Breast epithelium (tissue), 4 donors: ENCODE data around the gene DNAL4. TPM values are rescaled to one million over a fixed set of nuclear protein-coding genes. Genes with fewer than 3 reads are reported as not detected.

ENCODE experiments used
- DNase-seq, 2 donors: peaks; one replicate each; pipeline ENCODE4 v3.0.0-alpha.2; 2019; ENCODE audit warnings: low spot score in 2 of 2
- H3K27ac ChIP-seq, 2 donors: fragments of 200-600 bp; sonication (generic) in 1 of 2; one replicate each; pipeline ENCODE4 v1.5.1; 2016 to 2019; ENCODE audit warnings: mild to moderate bottlenecking in 1 of 2
- H3K27me3 ChIP-seq, 2 donors: fragments of 200-600 bp; sonication (generic) in 1 of 2; one replicate each; pipeline versions ENCODE4 v1.5.1 to v1.6.0; 2017 to 2019; ENCODE audit warnings: control low read depth in 1 of 2, mild to moderate bottlenecking in 1 of 2
- H3K36me3 ChIP-seq: fragments of 200-600 bp; one replicate; pipeline ENCODE4 v1.5.1; 2019
- H3K4me1 ChIP-seq, 2 donors: fragments of 200-600 bp; sonication (generic); one replicate each; pipeline ENCODE4 v1.5.1; 2016 to 2019; ENCODE audit warnings: control low read depth in 1 of 2
- H3K4me3 ChIP-seq, 3 donors: fragments of 200-600 bp; sonication (generic); 1 replicate in 2 of 3; 2 replicates in 1 of 3; pipeline ENCODE4 v1.5.1; 2016 to 2019; ENCODE audit warnings: mild to moderate bottlenecking in 3 of 3, moderate library complexity in 2 of 3
- H3K9me3 ChIP-seq, 2 donors: fragments of 200-600 bp; sonication (generic) in 1 of 2; one replicate each; pipeline ENCODE4 v1.5.1; 2016 to 2019; ENCODE audit warnings: control low read depth in 1 of 2
- CTCF ChIP-seq, 3 donors: fragments of 450-650 bp; IDR thresholded peaks; one replicate each; pipeline ENCODE4 v1.5.1; 2016 to 2017; ENCODE audit warnings: antibody characterized with exemption in 3 of 3, mild to moderate bottlenecking in 3 of 3, moderate library complexity in 3 of 3
- POLR2A ChIP-seq: fragments of 450-650 bp; IDR thresholded peaks from one replicate; pipeline ENCODE4 v1.6.1; 2016; ENCODE audit warnings: antibody characterized with exemption, mild to moderate bottlenecking, moderate library complexity
- POLR2AphosphoS5 ChIP-seq, 3 donors: sonication (generic); formaldehyde crosslinking; IDR thresholded peaks; one replicate each; pipeline ENCODE4 v1.6.1; 2017; ENCODE audit warnings: antibody characterized with exemption in 3 of 3
- intact Hi-C: fragments of 100-400 bp; cut with DNase I; formaldehyde crosslinking; loops from one replicate; pipeline ENCODE4 v1.15.1; 2023; ENCODE audit warnings: low total_unique reads
- total RNA-seq, 3 donors: library from RNA; depleted of rRNA; stranded (reverse); fragments of >200 nt; gene quantifications; one replicate each; pipeline ENCODE4 v1.1.0, GENCODE V29; 2016

DNAL4 gene
- total RNA-seq, 3 donors from 2014 or later, result 17.8 to 31.2 (median 21.3) TPM

GRCh38 chr22:38827510-38827909 is 33.6 kb upstream of the DNAL4 start:
- H3K4me3 ChIP-seq, result no peak overlapping the region
- no peak overlapping the region for H3K27ac ChIP-seq
- no peaks in the 10 kb centered on the region for H3K9me3 ChIP-seq
- no peaks in the 10 kb centered on the region for H3K27me3 ChIP-seq
- intact Hi-C loops, result no loop called here
- H3K4me1 ChIP-seq, result no peaks in the 10 kb centered on the region
- TF ChIP-seq POLR2AphosphoS5 (IDR thresholded peaks at IDR 0.05) (no peak), CTCF (IDR thresholded peaks at IDR 0.05) (no peak), POLR2A (no peak)
- no peaks in the 10 kb centered on the region for H3K36me3 ChIP-seq
- no peak for DNase-seq

- no peaks in the 10 kb centered on the region for H3K9me3 ChIP-seq
- no peaks in the 10 kb centered on the region for H3K27me3 ChIP-seq
- no peaks in the 10 kb centered on the region for H3K36me3 ChIP-seq
- no peaks in the 10 kb centered on the region for H3K4me1 ChIP-seq
- no peak overlapping the region for H3K27ac ChIP-seq
- TF ChIP-seq POLR2A (no peak), CTCF (IDR thresholded peaks at IDR 0.05) (no peak), POLR2AphosphoS5 (IDR thresholded peaks at IDR 0.05) (no peak)
- H3K4me3 ChIP-seq, result no peak overlapping the region
- no peak for DNase-seq
- intact Hi-C loops, result no loop called here
Observed at GRCh38 chr22:38826801-38827200, 32.9 kb upstream of the DNAL4 start.

GRCh38 chr22:38826386-38826785 is 32.4 kb upstream of the DNAL4 start:
- intact Hi-C loops, result no loop called here
- DNase-seq, result no peak
- Histone ChIP-seq H3K27ac (no peak overlapping the region), H3K27me3 (no peaks in the 10 kb centered on the region), H3K9me3 (no peaks in the 10 kb centered on the region), H3K36me3 (no peaks in the 10 kb centered on the region), H3K4me3 (no peak overlapping the region), H3K4me1 (no peaks in the 10 kb centered on the region)
- no peak for TF ChIP-seq POLR2AphosphoS5 (IDR thresholded peaks at IDR 0.05)
- TF ChIP-seq CTCF (IDR thresholded peaks at IDR 0.05), result no peak
- no peak for TF ChIP-seq POLR2A

- Histone ChIP-seq H3K9me3 (no peaks in the 10 kb centered on the region), H3K36me3 (no peaks in the 10 kb centered on the region), H3K27me3 (no peaks in the 10 kb centered on the region), H3K4me3 (no peak overlapping the region), H3K4me1 (no peaks in the 10 kb centered on the region), H3K27ac (no peak overlapping the region)
- no peak for DNase-seq
- no peak for TF ChIP-seq POLR2AphosphoS5 (IDR thresholded peaks at IDR 0.05)
- TF ChIP-seq POLR2A, result no peak
- TF ChIP-seq CTCF (IDR thresholded peaks at IDR 0.05), result no peak
- intact Hi-C loops, result no loop called here
Observed at GRCh38 chr22:38824585-38824984, 30.6 kb upstream of the DNAL4 start.

- intact Hi-C loops, result no loop called here
- no peaks in the 10 kb centered on the region for H3K9me3 ChIP-seq
- no peaks in the 10 kb centered on the region for H3K27me3 ChIP-seq
- no peaks in the 10 kb centered on the region for H3K36me3 ChIP-seq
- no peak overlapping the region for H3K4me3 ChIP-seq
- no peak for DNase-seq
- TF ChIP-seq POLR2A (no peak), POLR2AphosphoS5 (IDR thresholded peaks at IDR 0.05) (no peak), CTCF (IDR thresholded peaks at IDR 0.05) (no peak)
- H3K27ac ChIP-seq, result no peak overlapping the region
- H3K4me1 ChIP-seq, result no peaks in the 10 kb centered on the region
Observed at GRCh38 chr22:38823637-38824036, 29.7 kb upstream of the DNAL4 start.
